GM23338 (cell line): Measurements from ENCODE around the gene TENT4B. TPM values are rescaled to one million over a fixed set of nuclear protein-coding genes. Genes with fewer than 3 reads are reported as not detected.
"Not testable (repeated sequence)": the region's sequence is repeated elsewhere in the genome, so short reads cannot be mapped to it uniquely, and the experiment has no call there.

Experiments
- ATAC-seq: fragments of 200-7000 bp; cut with Tn5 transposase; 3 replicates; pipeline ENCODE4 v1.9.1; 2020
- DNase-seq: peaks from one replicate; pipeline ENCODE4 v3.0.0-alpha.2; 2015; ENCODE audit warnings: low spot score
- H2AFZ ChIP-seq: fragments of 200-600 bp; sonication (generic); 2 replicates; pipeline ENCODE4 v1.8.0; 2016; ENCODE audit warnings: antibody characterized with exemption, mild to moderate bottlenecking, moderate library complexity
- H3F3A ChIP-seq: fragments of 200-600 bp; sonication (generic); replicated peaks from 2 replicates; pipeline ENCODE4 v1.8.0; 2017; ENCODE audit warnings: antibody characterized with exemption, mixed run types, low read depth
- H3K27ac ChIP-seq: fragments of 200-600 bp; sonication (generic); 2 replicates; pipeline ENCODE4 v1.6.1; 2016; ENCODE audit warnings: low read depth
- H3K27me3 ChIP-seq: fragments of 200-600 bp; sonication (generic); 2 replicates; pipeline ENCODE4 v1.8.0; 2016; ENCODE audit warnings: mild to moderate bottlenecking, mixed run types, moderate library complexity; ENCODE audit not compliant: insufficient read depth
- H3K36me3 ChIP-seq: fragments of 200-600 bp; sonication (generic); 2 replicates; pipeline ENCODE4 v1.8.0; 2016; ENCODE audit warnings: mild to moderate bottlenecking; ENCODE audit not compliant: insufficient read depth
- H3K4me1 ChIP-seq: fragments of 200-600 bp; sonication (generic); 2 replicates; pipeline ENCODE4 v1.8.0; 2016; ENCODE audit warnings: mild to moderate bottlenecking, moderate library complexity; ENCODE audit not compliant: insufficient read depth
- H3K4me2 ChIP-seq: fragments of 200-600 bp; sonication (generic); 2 replicates; pipeline ENCODE4 v1.7.1; 2017; ENCODE audit warnings: mixed run types
- H3K4me3 ChIP-seq: fragments of 200-600 bp; sonication (generic); 2 replicates; pipeline ENCODE4 v1.6.1; 2016; ENCODE audit warnings: mixed run types
- H3K79me2 ChIP-seq: fragments of 200-600 bp; sonication (generic); replicated peaks from 2 replicates; pipeline ENCODE4 v1.8.0; 2017; ENCODE audit warnings: mild to moderate bottlenecking; ENCODE audit not compliant: insufficient read depth
- H3K9me2 ChIP-seq: fragments of 200-600 bp; sonication (generic); 2 replicates; pipeline ENCODE4 v1.8.0; 2017; ENCODE audit not compliant: insufficient read depth
- H4K20me1 ChIP-seq: fragments of 200-600 bp; sonication (generic); replicated peaks from 2 replicates; pipeline ENCODE4 v1.8.0; 2017; ENCODE audit warnings: mild to moderate bottlenecking; ENCODE audit not compliant: insufficient read depth
- H3K27ac Mint-ChIP-seq: 2 replicates; pipeline ENCODE4 v1.8.0; 2020; ENCODE audit warnings: inconsistent platforms, mild to moderate bottlenecking, moderate library complexity, mixed read lengths
- H3K27me3 Mint-ChIP-seq: 3 replicates; pipeline ENCODE4 v1.8.0; 2022; ENCODE audit warnings: low read depth, mild to moderate bottlenecking, moderate library complexity, mixed read lengths, inconsistent platforms; ENCODE audit not compliant: insufficient read depth, poor library complexity
- H3K36me3 Mint-ChIP-seq: 3 replicates; pipeline ENCODE4 v1.8.0; 2021; ENCODE audit warnings: low read depth, mild to moderate bottlenecking, inconsistent platforms, moderate library complexity, mixed read lengths
- H3K4me1 Mint-ChIP-seq: 3 replicates; pipeline ENCODE4 v1.8.0; 2020; ENCODE audit warnings: mild to moderate bottlenecking, inconsistent platforms, mixed read lengths
- H3K4me3 Mint-ChIP-seq: 3 replicates; pipeline ENCODE4 v1.8.0; 2021; ENCODE audit warnings: moderate library complexity, mild to moderate bottlenecking, inconsistent platforms, mixed read lengths
- H3K9me3 Mint-ChIP-seq: 3 replicates; pipeline ENCODE4 v1.8.0; 2020; ENCODE audit warnings: moderate library complexity, mild to moderate bottlenecking, inconsistent platforms, mixed read lengths
- CREB1 ChIP-seq: fragments of 250-450 bp; sonication (Bioruptor Pico); IDR thresholded peaks from 2 replicates; pipeline ENCODE4 v1.5.0; 2020; ENCODE audit warnings: low read depth, mild to moderate bottlenecking, moderate library complexity
- CTCF ChIP-seq, 2 experiments: fragments of 200-600 bp in 1 of 2; sonication (generic) in 1 of 2; conservative IDR thresholded peaks; 2 replicates each; pipeline versions ENCODE4 v1.5.1 to v1.6.1; 2016 to 2017; ENCODE audit warnings: antibody characterized with exemption in 2 of 2, low read depth in 2 of 2, mild to moderate bottlenecking in 2 of 2, moderate library complexity in 1 of 2
- ETS1 ChIP-seq: IDR thresholded peaks from 2 replicates; pipeline ENCODE4 v1.6.1; 2016; ENCODE audit warnings: antibody characterized with exemption
- EZH2 ChIP-seq: fragments of 200-600 bp; sonication (generic); IDR thresholded peaks from one replicate; pipeline ENCODE4 v1.8.0; 2017; ENCODE audit warnings: antibody characterized with exemption, mild to moderate bottlenecking, low read depth; ENCODE audit not compliant: unreplicated experiment
- EZH2phosphoT487 ChIP-seq: fragments of 200-600 bp; sonication (generic); IDR thresholded peaks from one replicate; pipeline ENCODE4 v1.8.1; 2018; ENCODE audit warnings: antibody characterized with exemption; ENCODE audit not compliant: unreplicated experiment
- JUNB ChIP-seq: IDR thresholded peaks from one replicate; pipeline ENCODE4 v1.6.1; 2016; ENCODE audit warnings: antibody characterized with exemption; ENCODE audit not compliant: unreplicated experiment
- NANOG ChIP-seq: IDR thresholded peaks from 2 replicates; pipeline ENCODE4 v1.6.1; 2016; ENCODE audit warnings: antibody characterized with exemption, borderline replicate concordance
- POLR2AphosphoS5 ChIP-seq: IDR thresholded peaks from 2 replicates; pipeline ENCODE4 v1.6.1; 2016; ENCODE audit warnings: antibody characterized with exemption, low read depth
- REST ChIP-seq: IDR thresholded peaks from one replicate; pipeline ENCODE4 v1.6.1; 2018; ENCODE audit warnings: antibody characterized with exemption; ENCODE audit not compliant: unreplicated experiment
- STAT1 ChIP-seq: IDR thresholded peaks from one replicate; pipeline ENCODE4 v1.6.1; 2016; ENCODE audit warnings: antibody characterized with exemption; ENCODE audit not compliant: unreplicated experiment
- ZNF114 ChIP-seq: fragments of 250-450 bp; sonication (Bioruptor Pico); IDR thresholded peaks from 2 replicates; pipeline ENCODE4 v1.5.0; 2020; ENCODE audit warnings: mild to moderate bottlenecking, moderate library complexity
- ZNF331 ChIP-seq: fragments of 250-450 bp; sonication (Bioruptor Pico); IDR thresholded peaks from 2 replicates; pipeline ENCODE4 v1.5.0; 2020; ENCODE audit warnings: low read depth, mild to moderate bottlenecking, moderate library complexity
- polyA plus RNA-seq: library from polyadenylated mRNA; unstranded; fragments of >200 nt; fragmentation: Nextera tagmentation; extraction: Ambion mirVana; gene quantifications from 2 replicates; pipeline ENCODE4 v1.2.1, GENCODE V29; 2016
- total RNA-seq: library from RNA; depleted of rRNA; stranded (reverse); fragments of >200 nt; shearing (Covaris generic); gene quantifications from 2 replicates; pipeline ENCODE4 v1.2.3, GENCODE V29; 2014

Gene TENT4B
- total and polyA plus RNA-seq, 2 experiments from 2014 or later = 17.6 to 21.3 TPM

GRCh38 chr16:50171773-50172172 is 18.7 kb downstream of the TENT4B start:
- H3K4me3 Mint-ChIP-seq, H2AFZ ChIP-seq, ATAC-seq, H3K27ac Mint-ChIP-seq, H3K36me3 ChIP-seq, H3K4me3 ChIP-seq, H3F3A ChIP-seq, DNase-seq, H3K4me1 ChIP-seq, H3K9me3 Mint-ChIP-seq, H3K27ac ChIP-seq, H3K9me2 ChIP-seq, H3K36me3 Mint-ChIP-seq, H3K27me3 ChIP-seq, H3K27me3 Mint-ChIP-seq, H3K4me2 ChIP-seq: not testable (repeated sequence)
- peaks cover 96% of the 10 kb centered on the region for H3K79me2 ChIP-seq
- peaks cover 12% of the 10 kb centered on the region for H3K4me1 Mint-ChIP-seq
- H4K20me1 ChIP-seq = peaks cover 17% of the 10 kb centered on the region

GRCh38 chr16:50172195-50172922 is 19.3 kb downstream of the TENT4B start:
- Histone ChIP-seq H3K27ac (no peak overlapping the region), H3K4me2 (no peak overlapping the region), H3K4me1 (peaks cover 3% of the 10 kb centered on the region; the same call in 1 of the 2 replicates), H3K27me3 (no peaks in the 10 kb centered on the region), H3F3A (no peaks in the 10 kb centered on the region), H3K9me2 (no peaks in the 10 kb centered on the region), H3K4me3 (no peak overlapping the region), H3K36me3 (no peaks in the 10 kb centered on the region; the same call in 1 of the 2 replicates), H4K20me1 (peaks cover 17% of the 10 kb centered on the region), H3K79me2 (peaks cover 96% of the 10 kb centered on the region), H2AFZ (no peak overlapping the region)
- Mint-ChIP-seq H3K4me3 (no peak overlapping the region), H3K27me3 (peaks cover 2% of the 10 kb centered on the region), H3K36me3 (no peaks in the 10 kb centered on the region), H3K27ac (no peak overlapping the region), H3K4me1 (peaks cover 8% of the 10 kb centered on the region; the same call in 2 of the 3 replicates), H3K9me3 (no peaks in the 10 kb centered on the region)
- no peak for ATAC-seq
- no peak for DNase-seq
- no peak for TF ChIP-seq ZNF331
- no peak for TF ChIP-seq REST
- no peak for TF ChIP-seq POLR2AphosphoS5
- no peak for TF ChIP-seq JUNB
- no peak for TF ChIP-seq EZH2
- TF ChIP-seq ETS1 = no peak
- TF ChIP-seq ZNF114 (CRISPR knock-in tag) = no peak
- TF ChIP-seq CTCF (conservative IDR thresholded peaks at IDR 0.05; ENCODE audit: low read depth in 2 of 2) = no peak
- no peak for TF ChIP-seq EZH2phosphoT487
- TF ChIP-seq CREB1 (CRISPR knock-in tag) = no peak
- TF ChIP-seq NANOG = no peak
- no peak for TF ChIP-seq STAT1
